GM18505 (cell line): ENCODE results near the gene C19orf47.

Source experiments
- ATAC-seq: cut with Tn5 transposase; IDR thresholded peaks from one replicate; pipeline ENCODE4 v1.9.1; 2021; ENCODE audit not compliant: unreplicated experiment
- POLR2A ChIP-seq: IDR thresholded peaks from 4 replicates; pipeline ENCODE4 v1.6.1; 2011; ENCODE audit warnings: borderline replicate concordance; ENCODE audit not compliant: insufficient read depth, insufficient read length; ENCODE audit errors: extremely low read depth

The C19orf47 gene

GRCh38 chr19:40348125-40348913, at the start of gene C19orf47, which contains the start of gene PLD3:
TSS of gene C19orf47 (minus strand) at chr19:40348397. CDS start at chr19:40341857, 6,540 bp downstream.
TSS of gene PLD3 (plus strand) at chr19:40348695. CDS start at chr19:40366484, 17,789 bp downstream.
- ATAC-seq: peak; percentile 92
- TF ChIP-seq POLR2A: peak; percentile 96

- ATAC-seq: no peak
- no peak for TF ChIP-seq POLR2A
Observed at GRCh38 chr19:40397568-40397906, 49.3 kb upstream of the C19orf47 start.

GRCh38 chr19:40396886-40397567, 48.8 kb upstream of the C19orf47 start:
- ATAC-seq: no peak
- TF ChIP-seq POLR2A: no peak

GRCh38 chr19:40395956-40396355, 47.8 kb upstream of the C19orf47 start:
- no peak for ATAC-seq
- no peak for TF ChIP-seq POLR2A

GRCh38 chr19:40394816-40395210, 46.6 kb upstream of the C19orf47 start:
- no peak for ATAC-seq
- no peak for TF ChIP-seq POLR2A

- no peak for ATAC-seq
- TF ChIP-seq POLR2A: no peak
Observed at GRCh38 chr19:40393894-40394815, 46.0 kb upstream of the C19orf47 start.

GRCh38 chr19:40392894-40393517, 44.8 kb upstream of the C19orf47 start:
- ATAC-seq: no peak
- no peak for TF ChIP-seq POLR2A

- no peak for ATAC-seq
- TF ChIP-seq POLR2A: no peak
Observed at GRCh38 chr19:40392123-40392522, 43.9 kb upstream of the C19orf47 start.

GRCh38 chr19:40390084-40390742, 42.0 kb upstream of the C19orf47 start, which contains the start of gene HIPK4:
TSS of gene HIPK4 (minus strand) at chr19:40390181. CDS start at chr19:40389902, 279 bp downstream.
- no peak for ATAC-seq
- TF ChIP-seq POLR2A: no peak

GRCh38 chr19:40389404-40390083, 41.3 kb upstream of the C19orf47 start:
- ATAC-seq: no peak
- TF ChIP-seq POLR2A: no peak

GRCh38 chr19:40388481-40388880, 40.3 kb upstream of the C19orf47 start:
- no peak for ATAC-seq
- no peak for TF ChIP-seq POLR2A

- ATAC-seq: no peak
- TF ChIP-seq POLR2A: no peak
Observed at GRCh38 chr19:40387155-40387554, 39.0 kb upstream of the C19orf47 start.
